Natural killer cell treated with Interleukin-12 subunit alpha and Interleukin-12 subunit beta and Interleukin-15 and Interleukin-18, amount 100 ng/mL, for 72 hours (primary cell): ENCODE data around the gene S100A8. TPM values are rescaled to one million over a fixed set of nuclear protein-coding genes. Genes with fewer than 3 reads are reported as not detected.

ENCODE experiments used
- ATAC-seq, 2 donors: fragments of 150-1000 bp; cut with Tn5 transposase in 1 of 2; sonication (Bioruptor Pico), chemical (Tn5 transposase) in 1 of 2; 2 replicates each; pipeline ENCODE4 v1.10.0; 2021
- DNase-seq: peaks from one replicate; pipeline ENCODE4 v3.0.0; 2022; ENCODE audit warnings: low spot score
- H3K27ac Mint-ChIP-seq, 2 donors: 1 replicate in 1 of 2; 2 replicates in 1 of 2; pipeline ENCODE4 v1.8.0; 2022; ENCODE audit warnings: mixed read lengths in 2 of 2, mild to moderate bottlenecking in 1 of 2, moderate library complexity in 1 of 2
- H3K27me3 Mint-ChIP-seq, 2 donors: 1 replicate in 1 of 2; 2 replicates in 1 of 2; pipeline ENCODE4 v1.8.0; 2022; ENCODE audit warnings: mixed read lengths in 2 of 2
- H3K36me3 Mint-ChIP-seq: one replicate; pipeline ENCODE4 v1.8.0; 2022; ENCODE audit warnings: mixed read lengths
- H3K4me1 Mint-ChIP-seq, 2 donors: 1 replicate in 1 of 2; 2 replicates in 1 of 2; pipeline ENCODE4 v1.8.0; 2022; ENCODE audit warnings: low read depth in 2 of 2, mixed read lengths in 2 of 2, mild to moderate bottlenecking in 1 of 2
- H3K4me3 Mint-ChIP-seq: one replicate; pipeline ENCODE4 v1.8.0; 2022; ENCODE audit warnings: mixed read lengths
- H3K9me3 Mint-ChIP-seq: 2 replicates; pipeline ENCODE4 v1.8.0; 2022; ENCODE audit warnings: mixed read lengths
- total RNA-seq, 2 donors: library from RNA; stranded (reverse); gene quantifications; one replicate each; pipeline ENCODE4 v1.2.3, GENCODE V29; 2022

The S100A8 gene
- total RNA-seq, 2 donors from 2014 or later, result 1.8 TPM; not detected in 1

- Mint-ChIP-seq H3K4me1 (no peaks in the 10 kb centered on the region), H3K36me3 (no peaks in the 10 kb centered on the region), H3K27ac (no peak overlapping the region), H3K4me3 (no peak overlapping the region), H3K9me3 (no peaks in the 10 kb centered on the region), H3K27me3 (peaks cover 14 to 39% of the 10 kb centered on the region in 2 donors)
- DNase-seq (no peak), ATAC-seq (no peak)
These were observed 20.7 kb downstream of the S100A8 start for GRCh38 chr1:153370146-153370545.

- no peak overlapping the region for H3K4me3 Mint-ChIP-seq
- H3K27ac Mint-ChIP-seq, result no peak overlapping the region
- no peaks in the 10 kb centered on the region for H3K9me3 Mint-ChIP-seq
- DNase-seq, result no peak
- no peaks in the 10 kb centered on the region for H3K4me1 Mint-ChIP-seq
- peaks cover 12 to 49% of the 10 kb centered on the region in 2 donors for H3K27me3 Mint-ChIP-seq
- H3K36me3 Mint-ChIP-seq, result no peaks in the 10 kb centered on the region
- ATAC-seq, result peak in 1 of 2 donors; percentile 62
These were observed 22.4 kb downstream of the S100A8 start for GRCh38 chr1:153368495-153368894.

GRCh38 chr1:153367090-153367489, 23.8 kb downstream of the S100A8 start:
- DNase-seq (no peak), ATAC-seq (no peak)
- H3K9me3 Mint-ChIP-seq, result no peaks in the 10 kb centered on the region

GRCh38 chr1:153366261-153366660, 24.6 kb downstream of the S100A8 start:
- ATAC-seq, result no peak
- Mint-ChIP-seq H3K27ac (no peak overlapping the region), H3K36me3 (no peaks in the 10 kb centered on the region), H3K4me1 (no peaks in the 10 kb centered on the region), H3K4me3 (no peak overlapping the region), H3K27me3 (peaks cover 12 to 39% of the 10 kb centered on the region in 2 donors), H3K9me3 (no peaks in the 10 kb centered on the region)
- DNase-seq, result no peak

More at GRCh38 chr1:153367090-153367489, 23.8 kb downstream of the S100A8 start:
- Mint-ChIP-seq H3K4me3 (no peak overlapping the region), H3K27ac (no peak overlapping the region), H3K36me3 (no peaks in the 10 kb centered on the region), H3K4me1 (no peaks in the 10 kb centered on the region), H3K27me3 (peaks cover 15 to 45% of the 10 kb centered on the region in 2 donors)

GRCh38 chr1:153365696-153366095, 25.2 kb downstream of the S100A8 start:
- ATAC-seq, result no peak
- Mint-ChIP-seq H3K27me3 (peaks cover 12 to 39% of the 10 kb centered on the region in 2 donors), H3K27ac (no peak overlapping the region), H3K36me3 (no peaks in the 10 kb centered on the region), H3K4me1 (no peaks in the 10 kb centered on the region), H3K4me3 (no peak overlapping the region), H3K9me3 (no peaks in the 10 kb centered on the region)
- DNase-seq, result no peak

- Mint-ChIP-seq H3K4me3 (no peak overlapping the region), H3K9me3 (no peaks in the 10 kb centered on the region), H3K27me3 (peaks cover 10 to 34% of the 10 kb centered on the region in 2 donors), H3K4me1 (no peaks in the 10 kb centered on the region), H3K27ac (no peak overlapping the region), H3K36me3 (no peaks in the 10 kb centered on the region)
- no peak for DNase-seq
- no peak for ATAC-seq
These were observed 25.9 kb downstream of the S100A8 start for GRCh38 chr1:153364766-153365666.

- no peak overlapping the region for H3K4me3 Mint-ChIP-seq
- no peaks in the 10 kb centered on the region for H3K36me3 Mint-ChIP-seq
- no peak for ATAC-seq
- no peaks in the 10 kb centered on the region for H3K9me3 Mint-ChIP-seq
- no peak for DNase-seq
- H3K4me1 Mint-ChIP-seq, result no peaks in the 10 kb centered on the region
- H3K27me3 Mint-ChIP-seq, result peaks cover 6 to 29% of the 10 kb centered on the region in 2 donors
- H3K27ac Mint-ChIP-seq, result no peak overlapping the region
These were observed 26.7 kb downstream of the S100A8 start for GRCh38 chr1:153364156-153364555.

GRCh38 chr1:153363641-153364040, 27.2 kb downstream of the S100A8 start:
- ATAC-seq (no peak), DNase-seq (no peak)
- Mint-ChIP-seq H3K27ac (no peak overlapping the region), H3K4me1 (no peaks in the 10 kb centered on the region), H3K9me3 (no peaks in the 10 kb centered on the region), H3K36me3 (no peaks in the 10 kb centered on the region), H3K4me3 (no peak overlapping the region), H3K27me3 (peaks cover 6 to 29% of the 10 kb centered on the region in 2 donors)

- Mint-ChIP-seq H3K27me3 (peaks cover 14 to 38% of the 10 kb centered on the region in 2 donors), H3K4me3 (no peak overlapping the region), H3K9me3 (no peaks in the 10 kb centered on the region), H3K4me1 (peaks cover 0 to 5% of the 10 kb centered on the region in 2 donors), H3K27ac (no peak overlapping the region), H3K36me3 (no peaks in the 10 kb centered on the region)
- ATAC-seq (no peak), DNase-seq (no peak)
These were observed 28.6 kb downstream of the S100A8 start for GRCh38 chr1:153362187-153362775.

- Mint-ChIP-seq H3K4me1 (peaks cover 0 to 5% of the 10 kb centered on the region in 2 donors), H3K9me3 (no peaks in the 10 kb centered on the region), H3K27me3 (peaks cover 16 to 39% of the 10 kb centered on the region in 2 donors), H3K4me3 (no peak overlapping the region), H3K36me3 (no peaks in the 10 kb centered on the region), H3K27ac (no peak overlapping the region)
- DNase-seq (no peak), ATAC-seq (no peak)
These were observed 29.3 kb downstream of the S100A8 start for GRCh38 chr1:153361480-153362109.

- no peak overlapping the region for H3K27ac Mint-ChIP-seq
- no peak overlapping the region for H3K4me3 Mint-ChIP-seq
- H3K27me3 Mint-ChIP-seq, result peaks cover 16 to 38% of the 10 kb centered on the region in 2 donors
- ATAC-seq, result no peak
- peaks cover 0 to 5% of the 10 kb centered on the region in 2 donors for H3K4me1 Mint-ChIP-seq
- no peaks in the 10 kb centered on the region for H3K36me3 Mint-ChIP-seq
- no peak for DNase-seq
- no peaks in the 10 kb centered on the region for H3K9me3 Mint-ChIP-seq
These were observed 30.0 kb downstream of the S100A8 start for GRCh38 chr1:153360592-153361479.

- Mint-ChIP-seq H3K9me3 (no peaks in the 10 kb centered on the region), H3K27ac (no peak overlapping the region), H3K27me3 (peaks cover 15 to 34% of the 10 kb centered on the region in 2 donors), H3K4me3 (no peak overlapping the region), H3K36me3 (no peaks in the 10 kb centered on the region), H3K4me1 (peaks cover 0 to 5% of the 10 kb centered on the region in 2 donors)
- DNase-seq, result no peak
- ATAC-seq, result no peak
These were observed 30.7 kb downstream of the S100A8 start for GRCh38 chr1:153360190-153360589.

- DNase-seq (no peak), ATAC-seq (no peak)
- H3K4me1 Mint-ChIP-seq, result peaks cover 0 to 5% of the 10 kb centered on the region in 2 donors
- H3K27me3 Mint-ChIP-seq, result peaks cover 15 to 26% of the 10 kb centered on the region in 2 donors
- H3K4me3 Mint-ChIP-seq, result no peak overlapping the region
- no peak overlapping the region for H3K27ac Mint-ChIP-seq
- no peaks in the 10 kb centered on the region for H3K36me3 Mint-ChIP-seq
- H3K9me3 Mint-ChIP-seq, result no peaks in the 10 kb centered on the region
These were observed 31.6 kb downstream of the S100A8 start for GRCh38 chr1:153359241-153359640.
